Activated naive CD4-positive, alpha-beta T cell treated with anti-CD3 and anti-CD28 coated beads for 36 hours (primary cell): ENCODE data around the gene NR2F1. TPM values are rescaled to one million over a fixed set of nuclear protein-coding genes. Genes with fewer than 3 reads are reported as not detected.

Source experiments
- CTCF ChIA-PET: fragments of 350-600 bp; sonication (Branson Sonifier 250); formaldehyde crosslinking; loops from one replicate; lab custom pipeline; 2021; ENCODE audit warnings: antibody characterized with exemption; lab: Charles Lee
- DNase-seq: peaks from one replicate; pipeline ENCODE4 v3.0.0-alpha.2; 2020
- H3K27ac Mint-ChIP-seq: one replicate; pipeline ENCODE4 v1.8.0; 2021; ENCODE audit warnings: mild to moderate bottlenecking, mixed read lengths
- H3K27me3 Mint-ChIP-seq: one replicate; pipeline ENCODE4 v1.8.0; 2021; ENCODE audit warnings: low read depth, mixed read lengths
- H3K36me3 Mint-ChIP-seq: one replicate; pipeline ENCODE4 v1.8.0; 2021; ENCODE audit warnings: low read depth, mixed read lengths
- H3K4me1 Mint-ChIP-seq: one replicate; pipeline ENCODE4 v1.8.0; 2021; ENCODE audit warnings: low read depth, mixed read lengths
- H3K4me3 Mint-ChIP-seq: one replicate; pipeline ENCODE4 v1.8.0; 2021; ENCODE audit warnings: mild to moderate bottlenecking, moderate library complexity, mixed read lengths
- H3K9me3 Mint-ChIP-seq: one replicate; pipeline ENCODE4 v1.8.0; 2021; ENCODE audit warnings: mixed read lengths
- intact Hi-C: fragments of 100-400 bp; cut with micrococcal nuclease; formaldehyde crosslinking; loops from one replicate; pipeline ENCODE4 v1.15.1; 2023
- total RNA-seq, 2 experiments: library from RNA; stranded (reverse); gene quantifications; one replicate each; pipeline ENCODE4 v1.2.3, GENCODE V29; 2021

Gene NR2F1
- total RNA-seq, 2 experiments from 2014 or later = not detected

DNA sequence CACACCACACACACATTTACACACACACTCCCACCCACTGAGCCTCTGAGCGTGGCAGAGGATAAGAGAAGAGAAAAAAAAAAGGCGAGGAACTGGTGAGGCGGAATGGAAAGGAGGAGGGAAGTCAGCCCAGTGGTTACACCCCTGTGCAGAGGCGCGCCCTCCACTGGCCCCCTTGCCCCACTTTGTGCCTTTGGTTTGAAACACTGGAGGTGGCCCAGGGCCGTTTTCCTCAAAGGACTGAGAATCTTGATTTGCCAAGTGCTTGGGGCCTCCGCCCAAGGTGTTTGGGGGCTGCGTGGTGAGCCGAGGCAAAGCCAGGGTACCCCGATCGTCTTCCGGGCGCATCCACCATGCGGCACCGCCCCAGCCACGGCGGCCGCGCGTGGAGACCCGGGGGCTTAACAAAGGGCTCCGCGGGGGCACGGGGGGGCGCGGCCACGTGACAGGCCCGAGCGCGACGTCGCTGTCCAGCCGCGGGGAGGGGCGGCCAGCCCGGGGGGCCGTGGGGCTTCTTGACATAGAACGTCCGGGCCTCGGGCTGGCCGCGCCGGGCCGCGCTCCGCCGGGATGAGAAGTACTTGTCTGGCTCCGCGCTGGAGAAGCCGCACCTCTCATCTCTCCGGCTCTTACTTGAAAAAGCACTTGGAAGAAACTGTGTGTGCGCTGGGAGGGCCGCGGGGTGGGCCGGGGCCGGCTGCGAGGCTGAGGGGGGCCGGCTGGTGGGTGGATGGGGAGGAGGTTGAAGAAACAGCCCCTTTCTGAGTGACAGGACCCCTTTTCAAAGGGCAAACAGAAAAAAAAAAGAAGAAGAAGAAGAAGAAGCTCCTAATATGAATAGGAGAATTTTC, 21.0 kb downstream of the NR2F1 start:
- peaks cover 3% of the 10 kb centered on the region for H3K4me1 Mint-ChIP-seq
- H3K9me3 Mint-ChIP-seq = no peaks in the 10 kb centered on the region
- H3K36me3 Mint-ChIP-seq = peaks cover 3% of the 10 kb centered on the region
- no peak overlapping the region for H3K27ac Mint-ChIP-seq
- H3K27me3 Mint-ChIP-seq = peaks cover 36% of the 10 kb centered on the region
- DNase-seq = no peak
- CTCF ChIA-PET = interaction anchor here (1.1 kb wide), 1 partner anchor 17 kb away, joined by 7 read pairs; no protein-coding TSS in a partner anchor
- intact Hi-C loops = loop anchor here (2.0 kb wide), 1 partner anchor 33 kb away; no protein-coding TSS in a partner anchor
- no peak overlapping the region for H3K4me3 Mint-ChIP-seq

DNA sequence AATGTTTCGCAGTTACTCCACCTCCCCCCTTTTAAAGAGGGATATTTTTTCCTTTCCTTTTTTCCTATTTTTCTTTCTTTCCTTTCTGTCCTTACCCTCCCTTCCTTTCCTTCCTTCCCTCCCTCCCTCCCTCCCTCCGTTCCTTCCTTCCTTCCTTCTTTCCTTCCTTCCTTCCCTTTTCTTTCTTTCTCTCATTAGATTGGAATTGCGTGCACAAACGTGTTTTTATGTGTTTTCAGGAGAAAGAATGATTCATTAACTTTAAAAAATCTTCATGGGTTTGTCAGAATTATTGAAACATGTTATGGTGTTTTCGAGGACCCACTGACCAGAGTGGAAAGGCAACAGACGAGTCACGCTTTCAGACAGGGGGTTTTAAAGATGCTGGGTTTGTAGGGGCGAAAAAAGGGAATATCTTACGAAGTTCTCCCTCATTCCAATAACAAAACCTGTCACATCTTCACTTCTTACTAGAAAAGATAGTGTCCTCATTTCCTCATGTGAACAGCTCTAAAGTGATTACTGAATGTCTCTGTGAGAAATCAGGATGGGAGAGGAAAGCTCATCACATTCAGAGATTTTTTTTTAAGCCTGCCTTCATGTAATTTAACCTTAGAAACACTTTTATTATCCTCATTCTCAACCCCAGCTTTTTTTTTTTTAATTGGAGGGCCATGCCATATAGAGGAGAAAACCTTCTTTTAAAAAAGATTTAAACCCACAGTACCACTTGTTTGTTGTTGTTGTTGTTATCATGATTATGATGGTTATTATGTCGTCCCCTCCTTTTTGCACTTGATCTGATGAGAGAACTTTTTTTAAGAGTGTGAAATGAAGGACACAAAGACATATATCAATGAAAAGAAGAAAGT, 21.9 kb downstream of the NR2F1 start:
- no peak for DNase-seq
- CTCF ChIA-PET = interaction anchor here (0.6 kb wide), 1 partner anchor 28 kb away, joined by 3 read pairs; no protein-coding TSS in a partner anchor
- Mint-ChIP-seq H3K9me3 (no peaks in the 10 kb centered on the region), H3K36me3 (peaks cover 3% of the 10 kb centered on the region), H3K4me3 (no peak overlapping the region), H3K27me3 (peaks cover 43% of the 10 kb centered on the region), H3K4me1 (peaks cover 3% of the 10 kb centered on the region), H3K27ac (no peak overlapping the region)
- intact Hi-C loops = loop anchor here (5.0 kb wide), 1 partner anchor 287 kb away; no protein-coding TSS in a partner anchor

DNA sequence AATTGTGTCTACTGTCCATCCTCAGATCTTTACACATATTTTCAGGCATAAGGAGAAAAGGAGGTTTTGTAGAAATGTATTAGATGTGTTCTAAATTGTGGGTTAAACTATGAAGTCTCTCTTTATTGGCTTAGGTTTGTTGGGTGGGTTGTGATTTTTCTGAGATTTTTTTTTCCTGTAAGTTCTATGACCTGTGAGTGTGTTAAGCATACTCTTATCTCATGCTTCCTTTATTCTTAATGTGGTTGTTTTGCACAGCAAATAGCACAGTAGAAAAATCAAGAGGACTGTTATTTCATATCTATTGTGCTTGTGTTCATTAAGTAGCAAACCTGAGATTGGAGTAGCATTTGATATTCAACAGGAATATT, 23.3 kb downstream of the NR2F1 start:
- Mint-ChIP-seq H3K4me3 (no peak overlapping the region), H3K27ac (no peak overlapping the region), H3K4me1 (peaks cover 3% of the 10 kb centered on the region), H3K36me3 (peaks cover 3% of the 10 kb centered on the region), H3K9me3 (no peaks in the 10 kb centered on the region), H3K27me3 (peaks cover 56% of the 10 kb centered on the region)
- CTCF ChIA-PET = interaction anchor here (0.7 to 2.3 kb wide), 6 partner anchors 11 to 629 kb away, joined by 3 to 16 read pairs (median 3); no protein-coding TSS in a partner anchor
- intact Hi-C loops = loop anchor here (5.0 kb wide), 1 partner anchor 286 kb away; no protein-coding TSS in a partner anchor
- DNase-seq = no peak

DNA sequence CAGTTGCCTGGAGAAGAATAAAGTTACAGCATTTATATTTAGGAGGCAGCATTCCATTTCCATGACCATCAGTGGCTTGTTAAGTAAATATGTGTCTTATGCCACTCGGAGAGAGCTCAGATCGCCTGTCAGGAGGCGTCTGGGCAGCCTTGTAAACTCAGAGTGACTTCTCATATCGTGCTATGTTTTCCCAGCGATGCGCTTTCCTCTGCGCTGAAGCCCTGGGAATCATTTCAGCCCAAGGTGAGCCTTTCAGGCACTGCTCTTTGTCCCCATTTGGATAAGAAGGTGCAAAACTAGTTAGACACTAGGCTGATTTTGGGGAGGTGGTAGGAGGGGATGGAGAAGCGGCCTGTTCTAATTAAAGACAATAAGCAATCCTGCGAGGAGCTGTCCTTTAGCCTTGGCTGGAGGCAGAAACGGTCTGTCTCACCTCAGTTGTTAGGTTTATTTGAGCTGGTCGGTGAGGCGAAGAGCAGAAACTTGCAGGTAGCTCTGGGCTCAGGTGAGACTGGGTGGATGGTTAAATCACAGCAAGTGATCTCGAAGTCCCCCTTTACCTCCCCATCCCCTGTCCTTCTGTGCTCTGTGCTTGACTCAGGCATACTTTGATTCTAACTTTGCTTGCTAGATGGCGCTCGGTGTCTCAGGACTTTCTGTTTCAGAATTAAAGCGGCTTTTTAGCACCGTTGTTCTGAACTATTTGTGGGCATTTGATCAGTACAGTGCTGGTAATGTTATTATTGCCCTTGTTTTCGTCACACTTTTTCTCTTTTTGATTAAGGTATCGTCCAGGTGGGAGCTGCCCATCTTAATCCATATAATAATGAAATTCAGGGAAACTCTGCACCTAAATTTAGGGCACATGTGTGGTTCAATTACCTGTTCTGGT, 24.6 kb downstream of the NR2F1 start:
- Mint-ChIP-seq H3K27ac (no peak overlapping the region), H3K4me1 (peaks cover 6% of the 10 kb centered on the region), H3K4me3 (no peak overlapping the region), H3K27me3 (peaks cover 67% of the 10 kb centered on the region), H3K9me3 (no peaks in the 10 kb centered on the region), H3K36me3 (peaks cover 1% of the 10 kb centered on the region)
- DNase-seq = peak; percentile 58
- CTCF ChIA-PET = interaction anchor here (0.6 to 2.4 kb wide), 12 partner anchors 10 to 308 kb away, joined by 3 to 16 read pairs (median 4); no protein-coding TSS in a partner anchor
- intact Hi-C loops = loop anchor here (1.0 to 5.0 kb wide), 4 partner anchors 27 to 308 kb away; partner anchors contain the start of gene NR2F1-AS1

DNA sequence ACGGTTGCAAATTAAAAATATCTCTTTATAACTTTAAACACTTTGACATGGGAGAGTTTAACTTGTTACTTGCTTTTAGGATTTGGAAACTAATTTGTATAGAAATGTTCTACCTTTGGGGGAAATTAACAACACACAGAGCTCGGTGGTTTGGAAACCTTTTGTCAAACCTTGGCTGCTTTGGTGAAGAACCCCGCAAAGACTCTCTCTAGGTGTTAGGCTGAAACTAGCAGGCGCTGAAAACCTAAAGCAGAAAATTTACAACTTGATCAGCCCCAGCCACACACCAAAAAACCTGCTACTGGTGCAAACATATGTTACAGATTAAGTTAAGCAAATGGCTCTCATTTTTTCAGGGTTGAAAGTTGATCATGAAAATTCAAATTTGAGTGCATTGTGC, 25.8 kb downstream of the NR2F1 start:
- H3K27me3 Mint-ChIP-seq = peaks cover 77% of the 10 kb centered on the region
- intact Hi-C loops = loop anchor here (1.0 to 5.0 kb wide), 3 partner anchors 28 to 283 kb away; partner anchors contain the start of gene NR2F1-AS1
- no peak overlapping the region for H3K27ac Mint-ChIP-seq
- no peaks in the 10 kb centered on the region for H3K36me3 Mint-ChIP-seq
- CTCF ChIA-PET = interaction anchor here (0.8 to 2.4 kb wide), 2 partner anchors 32 to 191 kb away, joined by 3 to 6 read pairs; no protein-coding TSS in a partner anchor
- H3K4me3 Mint-ChIP-seq = no peak overlapping the region
- DNase-seq = no peak
- peaks cover 3% of the 10 kb centered on the region for H3K4me1 Mint-ChIP-seq
- no peaks in the 10 kb centered on the region for H3K9me3 Mint-ChIP-seq

DNA sequence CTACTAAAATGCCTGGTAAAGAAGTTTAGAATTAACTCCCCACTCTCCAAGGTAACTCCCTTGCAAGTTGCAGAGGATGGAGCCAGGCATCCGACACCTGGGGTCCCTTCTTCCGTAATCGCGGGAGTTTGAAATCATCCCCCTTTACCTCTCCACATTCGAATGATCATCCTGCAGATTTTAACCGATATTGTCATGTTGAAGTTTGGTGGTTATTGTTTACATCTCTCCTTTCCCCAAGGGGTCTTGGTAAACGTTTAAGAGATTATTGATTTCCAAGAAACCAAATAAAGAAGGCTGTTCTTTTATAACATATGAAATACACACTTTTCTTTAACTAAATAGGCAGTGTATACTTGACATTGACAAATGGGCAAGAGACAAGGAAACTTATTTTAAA, 26.7 kb downstream of the NR2F1 start:
- H3K9me3 Mint-ChIP-seq = no peaks in the 10 kb centered on the region
- no peak for DNase-seq
- no peaks in the 10 kb centered on the region for H3K36me3 Mint-ChIP-seq
- H3K27me3 Mint-ChIP-seq = peaks cover 79% of the 10 kb centered on the region
- H3K4me1 Mint-ChIP-seq = peaks cover 3% of the 10 kb centered on the region
- no peak overlapping the region for H3K4me3 Mint-ChIP-seq
- intact Hi-C loops = loop anchor here (2.0 to 5.0 kb wide), 2 partner anchors 29 to 283 kb away; partner anchors contain the start of gene NR2F1-AS1
- CTCF ChIA-PET = no interaction called here
- no peak overlapping the region for H3K27ac Mint-ChIP-seq

DNA sequence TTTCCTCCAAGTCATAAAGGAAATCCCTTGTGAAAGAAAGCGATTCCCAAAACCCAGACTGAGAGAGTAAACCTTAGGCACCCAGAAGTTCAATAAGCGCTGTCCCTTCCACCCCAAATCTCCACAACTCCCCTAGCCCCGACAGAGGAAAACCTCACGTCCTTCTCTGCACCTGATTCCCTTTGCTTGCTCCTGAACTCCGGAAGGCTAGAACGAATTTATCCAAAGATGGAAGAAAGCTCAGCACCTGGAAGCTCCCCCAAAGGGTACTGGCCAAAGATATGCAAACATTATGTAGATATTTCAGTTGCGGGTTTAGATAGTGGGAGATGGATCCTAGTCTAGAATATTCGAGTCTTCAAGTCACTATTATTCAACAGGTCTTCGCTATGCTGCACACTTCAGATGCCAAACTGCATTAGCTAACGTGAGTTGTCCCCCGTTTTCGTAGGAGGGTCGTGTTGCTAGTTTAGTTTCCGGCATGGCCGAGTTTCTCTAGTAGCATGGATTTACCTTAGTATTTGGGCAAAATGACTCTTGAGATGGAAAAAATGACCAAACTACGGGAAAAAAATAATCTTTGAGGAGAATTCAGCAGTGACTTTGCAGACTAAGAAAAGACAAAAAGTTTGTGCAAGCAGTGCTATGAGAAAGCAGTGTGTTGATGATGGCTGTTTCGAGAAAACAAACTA, 27.7 kb downstream of the NR2F1 start:
- intact Hi-C loops = no loop called here
- CTCF ChIA-PET = interaction anchor here (1.1 kb wide), 1 partner anchor 284 kb away, joined by 3 read pairs; no protein-coding TSS in a partner anchor
- Mint-ChIP-seq H3K27ac (no peak overlapping the region), H3K4me3 (no peak overlapping the region), H3K9me3 (no peaks in the 10 kb centered on the region), H3K36me3 (no peaks in the 10 kb centered on the region), H3K27me3 (peaks cover 70% of the 10 kb centered on the region), H3K4me1 (peaks cover 3% of the 10 kb centered on the region)
- no peak for DNase-seq

DNA sequence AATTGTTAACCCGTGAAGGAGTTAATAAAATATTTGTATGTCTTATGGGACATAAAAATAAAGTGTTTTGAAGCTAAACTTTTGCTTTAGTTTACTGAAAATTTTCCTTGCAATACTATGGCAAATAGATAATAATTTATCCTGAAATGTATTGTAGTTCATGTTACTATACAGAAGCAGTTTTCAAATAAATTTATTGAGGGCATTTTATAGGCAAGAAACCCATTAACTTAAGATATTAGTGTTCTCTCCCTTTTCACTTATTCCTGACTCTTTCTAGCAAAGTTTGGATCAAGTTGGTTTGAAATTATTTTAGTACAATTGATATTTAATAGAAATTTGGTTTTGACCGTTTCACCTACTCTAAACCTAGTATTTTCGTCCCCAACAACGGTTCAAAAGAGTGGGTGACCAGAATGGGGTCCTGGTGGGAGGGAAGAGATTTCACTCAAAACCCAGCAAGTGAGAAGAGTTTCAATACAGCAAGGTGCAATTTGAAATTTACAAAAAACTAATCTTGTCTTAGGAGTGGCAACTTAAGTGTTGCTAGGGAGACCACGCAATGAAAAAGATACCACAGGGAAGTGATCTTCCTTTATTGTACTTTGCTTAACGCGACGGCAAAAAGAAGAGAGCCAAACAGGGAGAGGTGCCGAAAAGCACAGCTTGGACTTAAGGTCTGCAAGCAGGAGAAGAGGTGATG, 28.4 kb downstream of the NR2F1 start:
- peaks cover 3% of the 10 kb centered on the region for H3K4me1 Mint-ChIP-seq
- no peak overlapping the region for H3K4me3 Mint-ChIP-seq
- no peak overlapping the region for H3K27ac Mint-ChIP-seq
- no peaks in the 10 kb centered on the region for H3K36me3 Mint-ChIP-seq
- no peak for DNase-seq
- intact Hi-C loops = no loop called here
- H3K9me3 Mint-ChIP-seq = no peaks in the 10 kb centered on the region
- H3K27me3 Mint-ChIP-seq = peaks cover 69% of the 10 kb centered on the region
- CTCF ChIA-PET = interaction anchor here (1.1 kb wide), 2 partner anchors 188 to 283 kb away, joined by 3 read pairs; no protein-coding TSS in a partner anchor

DNA sequence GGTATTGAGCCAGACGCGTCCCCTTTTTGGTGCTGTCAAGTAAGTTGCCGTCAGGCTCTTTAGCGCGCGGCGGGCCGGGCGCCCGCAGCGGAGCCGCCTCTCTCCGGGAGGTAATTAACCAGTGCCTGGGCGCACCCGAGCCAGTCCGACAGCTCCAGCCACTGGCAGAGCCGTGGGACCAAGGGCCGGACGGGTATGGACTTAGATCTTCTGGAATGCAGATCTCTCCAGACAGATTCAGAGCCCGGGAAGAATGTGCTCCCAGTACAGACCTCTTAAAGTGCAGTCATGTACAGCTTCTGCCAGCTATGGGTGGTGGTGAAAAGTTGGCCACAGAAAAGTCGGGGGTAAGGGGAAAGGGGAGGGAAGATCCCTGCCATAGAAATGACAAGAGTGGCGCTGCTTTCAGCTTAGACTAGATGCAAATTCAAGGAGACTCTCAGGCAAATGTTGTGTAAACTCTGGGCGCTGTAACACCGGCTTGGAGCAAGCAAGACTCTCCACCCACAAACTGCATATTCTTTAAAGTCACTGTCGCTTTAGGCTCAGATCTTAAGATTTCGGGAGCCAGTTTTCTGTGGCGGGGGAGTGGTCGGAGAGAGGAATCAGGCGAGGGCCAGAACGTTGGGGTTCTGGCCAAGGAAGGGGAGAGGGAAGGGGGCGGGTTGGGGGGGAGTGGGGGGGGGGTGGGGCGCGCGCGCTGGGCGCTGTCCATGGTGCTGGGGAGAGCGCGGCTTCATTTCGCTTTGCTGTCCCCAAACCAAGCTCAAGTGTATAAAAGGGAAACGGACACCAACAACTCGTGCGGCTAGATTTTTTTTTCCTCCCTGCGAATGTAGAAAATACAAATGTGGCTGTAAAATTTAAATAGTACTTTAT, 29.2 kb downstream of the NR2F1 start:
- intact Hi-C loops = no loop called here
- no peaks in the 10 kb centered on the region for H3K9me3 Mint-ChIP-seq
- H3K4me3 Mint-ChIP-seq = no peak overlapping the region
- no peaks in the 10 kb centered on the region for H3K36me3 Mint-ChIP-seq
- H3K4me1 Mint-ChIP-seq = peaks cover 3% of the 10 kb centered on the region
- CTCF ChIA-PET = interaction anchor here (1.1 kb wide), 2 partner anchors 188 to 189 kb away, joined by 3 read pairs; no protein-coding TSS in a partner anchor
- H3K27me3 Mint-ChIP-seq = peaks cover 70% of the 10 kb centered on the region
- DNase-seq = no peak
- H3K27ac Mint-ChIP-seq = no peak overlapping the region
